Measurements from ENCODE around the gene SEMA3F.

- TF ChIP-seq, protein P1, sequence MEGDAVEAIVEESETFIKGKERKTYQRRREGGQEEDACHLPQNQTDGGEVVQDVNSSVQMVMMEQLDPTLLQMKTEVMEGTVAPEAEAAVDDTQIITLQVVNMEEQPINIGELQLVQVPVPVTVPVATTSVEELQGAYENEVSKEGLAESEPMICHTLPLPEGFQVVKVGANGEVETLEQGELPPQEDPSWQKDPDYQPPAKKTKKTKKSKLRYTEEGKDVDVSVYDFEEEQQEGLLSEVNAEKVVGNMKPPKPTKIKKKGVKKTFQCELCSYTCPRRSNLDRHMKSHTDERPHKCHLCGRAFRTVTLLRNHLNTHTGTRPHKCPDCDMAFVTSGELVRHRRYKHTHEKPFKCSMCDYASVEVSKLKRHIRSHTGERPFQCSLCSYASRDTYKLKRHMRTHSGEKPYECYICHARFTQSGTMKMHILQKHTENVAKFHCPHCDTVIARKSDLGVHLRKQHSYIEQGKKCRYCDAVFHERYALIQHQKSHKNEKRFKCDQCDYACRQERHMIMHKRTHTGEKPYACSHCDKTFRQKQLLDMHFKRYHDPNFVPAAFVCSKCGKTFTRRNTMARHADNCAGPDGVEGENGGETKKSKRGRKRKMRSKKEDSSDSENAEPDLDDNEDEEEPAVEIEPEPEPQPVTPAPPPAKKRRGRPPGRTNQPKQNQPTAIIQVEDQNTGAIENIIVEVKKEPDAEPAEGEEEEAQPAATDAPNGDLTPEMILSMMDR (conservative IDR thresholded peaks at IDR 0.05 in 1 of 2, IDR thresholded peaks at IDR 0.05 in 1 of 2; ENCODE audit: extremely low read depth in 1 of 2, insufficient read depth in 1 of 2, low read depth in 1 of 2, low read length in 2 of 2) = no peak
- TF ChIP-seq EZH2 (IDR thresholded peaks at IDR 0.05; ENCODE audit: borderline replicate concordance, low read length) = no peak
Observed at GRCh38 chr3:50233176-50233575, 78.1 kb downstream of the SEMA3F start.

All from mammary epithelial cell (primary cell).